Mesenchymal stem cell (in vitro differentiated cells and primary cell): ENCODE data around the gene ACOT9.

Source experiments
- DNase-seq: peaks from one replicate; pipeline ENCODE4 v3.0.0-alpha.2; 2013
- H2AFZ ChIP-seq: one replicate; pipeline ENCODE4 v1.6.1; 2013; ENCODE audit warnings: low read depth, mild to moderate bottlenecking, control low read depth, inconsistent platforms, low read length, moderate library complexity
- H2AK5ac ChIP-seq: 2 replicates; pipeline ENCODE4 v1.6.1; 2013; ENCODE audit warnings: low read length, moderate library complexity, mild to moderate bottlenecking, inconsistent platforms; ENCODE audit not compliant: severe bottlenecking
- H2BK120ac ChIP-seq: one replicate; pipeline ENCODE4 v1.6.1; 2013; ENCODE audit warnings: low read depth, mild to moderate bottlenecking, inconsistent platforms, low read length, moderate library complexity
- H2BK12ac ChIP-seq, 2 experiments: one replicate each; pipeline ENCODE4 v1.6.1; 2013; ENCODE audit warnings: inconsistent platforms in 2 of 2, low read length in 2 of 2, mild to moderate bottlenecking in 2 of 2, moderate library complexity in 2 of 2, control low read depth in 1 of 2
- H2BK15ac ChIP-seq: one replicate; pipeline ENCODE4 v1.6.1; 2013; ENCODE audit warnings: mild to moderate bottlenecking, low read depth, inconsistent platforms; ENCODE audit not compliant: poor library complexity, severe bottlenecking
- H2BK5ac ChIP-seq: 2 replicates; pipeline ENCODE4 v1.6.1; 2013; ENCODE audit warnings: low read depth, mild to moderate bottlenecking, low read length, control low read depth, inconsistent platforms; ENCODE audit not compliant: poor library complexity, severe bottlenecking
- H3K14ac ChIP-seq, 2 experiments: one replicate each; pipeline ENCODE4 v1.6.1; 2013; ENCODE audit warnings: inconsistent platforms in 2 of 2, low read length in 2 of 2, control low read depth in 1 of 2, mild to moderate bottlenecking in 1 of 2, moderate library complexity in 1 of 2
- H3K18ac ChIP-seq, 2 experiments: one replicate each; pipeline ENCODE4 v1.6.1; 2013; ENCODE audit warnings: inconsistent platforms in 2 of 2, low read length in 2 of 2, control low read depth in 1 of 2, low read depth in 1 of 2, mild to moderate bottlenecking in 1 of 2
- H3K23ac ChIP-seq, 2 experiments: one replicate each; pipeline ENCODE4 v1.6.1; 2013; ENCODE audit warnings: inconsistent platforms in 2 of 2, low read length in 2 of 2, mild to moderate bottlenecking in 2 of 2, moderate library complexity in 2 of 2, control low read depth in 1 of 2
- H3K27ac ChIP-seq: 2 replicates; pipeline ENCODE4 v1.5.1; 2013; ENCODE audit warnings: mild to moderate bottlenecking, moderate library complexity, low read length, control low read depth, inconsistent platforms; ENCODE audit not compliant: poor library complexity, severe bottlenecking
- H3K27me3 ChIP-seq, 2 experiments: 2 replicates each; pipeline versions ENCODE4 v1.6.1 to v1.7.0; 2013; ENCODE audit warnings: low read length in 2 of 2, mild to moderate bottlenecking in 2 of 2, moderate library complexity in 2 of 2, control low read depth in 1 of 2, inconsistent platforms in 1 of 2; ENCODE audit not compliant: control insufficient read depth in 1 of 2, insufficient read depth in 1 of 2
- H3K36me3 ChIP-seq, 2 experiments: 2 replicates each; pipeline versions ENCODE4 v1.6.1 to v1.7.0; 2013; ENCODE audit warnings: low read length in 2 of 2, control low read depth in 1 of 2, inconsistent platforms in 1 of 2, low read depth in 1 of 2, mild to moderate bottlenecking in 1 of 2; ENCODE audit not compliant: insufficient read depth in 2 of 2, control insufficient read depth in 1 of 2
- H3K4ac ChIP-seq, 2 experiments: one replicate each; pipeline ENCODE4 v1.6.1; 2013; ENCODE audit warnings: inconsistent platforms in 2 of 2, low read length in 2 of 2, mild to moderate bottlenecking in 2 of 2, moderate library complexity in 2 of 2, control low read depth in 1 of 2, low read depth in 1 of 2
- H3K4me1 ChIP-seq: 2 replicates; pipeline ENCODE4 v1.6.1; 2013; ENCODE audit warnings: low read depth, low read length, control low read depth; ENCODE audit not compliant: control insufficient read depth, insufficient read depth
- H3K4me2 ChIP-seq: 2 replicates; pipeline ENCODE4 v1.6.1; 2013; ENCODE audit warnings: low read length, mild to moderate bottlenecking, inconsistent platforms; ENCODE audit not compliant: poor library complexity, severe bottlenecking
- H3K4me3 ChIP-seq, 2 experiments: 2 replicates each; pipeline versions ENCODE4 v1.5.1 to v1.7.0; 2013; ENCODE audit warnings: low read length in 2 of 2, mild to moderate bottlenecking in 2 of 2, control low read depth in 1 of 2, low read depth in 1 of 2; ENCODE audit not compliant: insufficient read depth in 1 of 2
- H3K79me1 ChIP-seq: replicated peaks from 2 replicates; pipeline ENCODE4 v1.6.1; 2013; ENCODE audit warnings: mild to moderate bottlenecking, control low read depth, low read length, inconsistent platforms; ENCODE audit not compliant: poor library complexity, severe bottlenecking
- H3K9ac ChIP-seq: 2 replicates; pipeline ENCODE4 v1.7.0; 2013; ENCODE audit warnings: mild to moderate bottlenecking, low read length, moderate library complexity
- H3K9me3 ChIP-seq: 2 replicates; pipeline ENCODE4 v1.7.0; 2013; ENCODE audit warnings: mild to moderate bottlenecking, low read length; ENCODE audit not compliant: control insufficient read depth
- H4K8ac ChIP-seq: one replicate; pipeline ENCODE4 v1.6.1; 2013; ENCODE audit warnings: inconsistent platforms, mild to moderate bottlenecking, low read length, moderate library complexity
- H4K91ac ChIP-seq: one replicate; pipeline ENCODE4 v1.6.1; 2013; ENCODE audit warnings: mild to moderate bottlenecking, low read length, inconsistent platforms
- WGBS: methylation state at CpG from one replicate; pipeline ENCODE4 v1.1.7; 2013; ENCODE audit warnings: mixed read lengths; 5-methylcytosine and 5-hydroxymethylcytosine counted together

Gene ACOT9

GRCh38 chrX:23729214-23729613, 13.9 kb downstream of the ACOT9 start:
- no peak overlapping the region for H4K91ac ChIP-seq
- H3K4me2 ChIP-seq = no peak overlapping the region
- no peak overlapping the region for H2BK120ac ChIP-seq
- no peak overlapping the region for H2BK12ac ChIP-seq
- H3K79me1 ChIP-seq = peaks cover 1% of the 10 kb centered on the region
- no peak overlapping the region for H2AFZ ChIP-seq
- no peak overlapping the region for H2BK5ac ChIP-seq
- no peak overlapping the region for H3K4me3 ChIP-seq
- H3K14ac ChIP-seq = no peak overlapping the region
- H3K9ac ChIP-seq = no peak overlapping the region
- no peaks in the 10 kb centered on the region for H3K4me1 ChIP-seq
- WGBS = 100% methylated on average over 1 of the region's 1 CpG
- H2BK15ac ChIP-seq = no peak overlapping the region
- H3K36me3 ChIP-seq = peaks cover 11 to 49% of the 10 kb centered on the region in 2 experiments
- no peak overlapping the region for H4K8ac ChIP-seq
- H3K27me3 ChIP-seq = no peaks in the 10 kb centered on the region
- H3K9me3 ChIP-seq = no peaks in the 10 kb centered on the region
- no peak for DNase-seq
- no peak overlapping the region for H3K18ac ChIP-seq
- H2AK5ac ChIP-seq = no peak overlapping the region
- H3K27ac ChIP-seq = no peak overlapping the region
- H3K23ac ChIP-seq = no peak overlapping the region
- no peak overlapping the region for H3K4ac ChIP-seq

- H3K9ac ChIP-seq = no peak overlapping the region
- H3K4me2 ChIP-seq = no peak overlapping the region
- H3K27me3 ChIP-seq = no peaks in the 10 kb centered on the region
- H2AFZ ChIP-seq = no peak overlapping the region
- H2BK5ac ChIP-seq = no peak overlapping the region
- H3K9me3 ChIP-seq = no peaks in the 10 kb centered on the region
- no peak overlapping the region for H3K4me3 ChIP-seq
- peaks cover 13 to 52% of the 10 kb centered on the region in 2 experiments for H3K36me3 ChIP-seq
- H2BK12ac ChIP-seq = no peak overlapping the region
- H3K4me1 ChIP-seq = no peaks in the 10 kb centered on the region
- H3K14ac ChIP-seq = no peak overlapping the region
- no peak overlapping the region for H3K23ac ChIP-seq
- H3K18ac ChIP-seq = no peak overlapping the region
- H3K27ac ChIP-seq = no peak overlapping the region
- no peak overlapping the region for H2BK15ac ChIP-seq
- H4K91ac ChIP-seq = no peak overlapping the region
- no peak overlapping the region for H4K8ac ChIP-seq
- H2AK5ac ChIP-seq = no peak overlapping the region
- DNase-seq = no peak
- no peak overlapping the region for H3K4ac ChIP-seq
- H3K79me1 ChIP-seq = peaks cover 1% of the 10 kb centered on the region
- WGBS = 100% methylated on average over 3 of the region's 3 CpGs
- H2BK120ac ChIP-seq = no peak overlapping the region
Measured at GRCh38 chrX:23727206-23727605, 15.9 kb downstream of the ACOT9 start.

GRCh38 chrX:23726191-23726590, 16.9 kb downstream of the ACOT9 start:
- Histone ChIP-seq H3K14ac (no peak overlapping the region), H3K27ac (no peak overlapping the region), H2BK12ac (no peak overlapping the region), H3K36me3 (peaks cover 13 to 52% of the 10 kb centered on the region in 2 experiments), H4K8ac (no peak overlapping the region), H3K23ac (no peak overlapping the region), H3K4me3 (no peak overlapping the region), H3K4me2 (no peak overlapping the region), H2AFZ (no peak overlapping the region), H3K27me3 (no peaks in the 10 kb centered on the region), H3K9ac (no peak overlapping the region), H2BK5ac (no peak overlapping the region), H4K91ac (no peak overlapping the region), H3K9me3 (no peaks in the 10 kb centered on the region), H2BK15ac (no peak overlapping the region), H2BK120ac (no peak overlapping the region), H3K18ac (no peak overlapping the region), H2AK5ac (no peak overlapping the region), H3K4ac (no peak overlapping the region), H3K79me1 (peaks cover 1% of the 10 kb centered on the region), H3K4me1 (no peaks in the 10 kb centered on the region)
- DNase-seq = no peak
- WGBS = 97% methylated on average over 6 of the region's 6 CpGs

GRCh38 chrX:23720117-23720677, 22.9 kb downstream of the ACOT9 start:
- H2BK12ac ChIP-seq = no peak overlapping the region
- peaks cover 16 to 48% of the 10 kb centered on the region in 2 experiments for H3K36me3 ChIP-seq
- no peak overlapping the region for H4K91ac ChIP-seq
- H3K4ac ChIP-seq = no peak overlapping the region
- no peak overlapping the region for H3K4me2 ChIP-seq
- no peak overlapping the region for H2BK120ac ChIP-seq
- H3K4me3 ChIP-seq = no peak overlapping the region
- H3K27ac ChIP-seq = no peak overlapping the region
- WGBS = 95% methylated on average over 6 of the region's 8 CpGs
- H2BK15ac ChIP-seq = no peak overlapping the region
- H2AFZ ChIP-seq = no peak overlapping the region
- no peak overlapping the region for H3K23ac ChIP-seq
- H3K27me3 ChIP-seq = no peaks in the 10 kb centered on the region
- H3K79me1 ChIP-seq = peaks cover 3% of the 10 kb centered on the region
- no peaks in the 10 kb centered on the region for H3K9me3 ChIP-seq
- H3K9ac ChIP-seq = no peak overlapping the region
- H2BK5ac ChIP-seq = no peak overlapping the region
- H4K8ac ChIP-seq = no peak overlapping the region
- no peaks in the 10 kb centered on the region for H3K4me1 ChIP-seq
- no peak overlapping the region for H2AK5ac ChIP-seq
- no peak overlapping the region for H3K14ac ChIP-seq
- DNase-seq = no peak
- H3K18ac ChIP-seq = no peak overlapping the region
